HepG2 (cell line): ENCODE data around the gene ACSM3. TPM values are rescaled to one million over a fixed set of nuclear protein-coding genes. Genes with fewer than 3 reads are reported as not detected.
A peak's percentile ranks its signal among the peaks of the same experiment; 100 is the strongest.

ENCODE experiments used
- BRD4 ChIP-seq: sonication (generic); formaldehyde crosslinking; IDR thresholded peaks from 2 replicates; pipeline ENCODE4 v1.4.0; 2020; ENCODE audit warnings: missing genetic modification reagents
- DBP ChIP-seq: sonication (generic); formaldehyde crosslinking; IDR thresholded peaks from 2 replicates; pipeline ENCODE4 v1.4.0; 2020; ENCODE audit warnings: missing genetic modification reagents; ENCODE audit errors: not compliant biosample characterization
- FOXJ3 ChIP-seq: sonication (generic); formaldehyde crosslinking; IDR thresholded peaks from 2 replicates; pipeline ENCODE4 v1.4.0; 2020; ENCODE audit warnings: missing genetic modification reagents, mild to moderate bottlenecking, borderline replicate concordance
- MEIS1 ChIP-seq: sonication (generic); formaldehyde crosslinking; IDR thresholded peaks from 2 replicates; pipeline ENCODE4 v1.9.0; 2021; ENCODE audit warnings: mild to moderate bottlenecking, missing genetic modification reagents, moderate library complexity, borderline replicate concordance
- MXD4 ChIP-seq: IDR thresholded peaks from 2 replicates; pipeline ENCODE4 v1.6.1; 2016; ENCODE audit warnings: mild to moderate bottlenecking, missing biosample characterization, missing genetic modification reagents
- RERE ChIP-seq: IDR thresholded peaks from 2 replicates; pipeline ENCODE4 v1.6.1; 2016; ENCODE audit warnings: low read depth, missing genetic modification reagents, missing compliant biosample characterization
- TCF7 ChIP-seq: sonication (generic); IDR thresholded peaks from 2 replicates; pipeline ENCODE4 v1.6.1; 2016; ENCODE audit warnings: antibody characterized with exemption, low read depth
- TRIM22 ChIP-seq: fragments of 450-650 bp; IDR thresholded peaks from 2 replicates; pipeline ENCODE4 v1.6.1; 2017
- ZNF646 ChIP-seq: sonication (generic); formaldehyde crosslinking; IDR thresholded peaks from 2 replicates; pipeline ENCODE4 v1.9.0; 2021; ENCODE audit warnings: mild to moderate bottlenecking, missing genetic modification reagents
- ZNF788 ChIP-seq: sonication (generic); formaldehyde crosslinking; IDR thresholded peaks from 2 replicates; pipeline ENCODE4 v1.5.0; 2020; ENCODE audit warnings: mild to moderate bottlenecking, missing genetic modification reagents, borderline replicate concordance
- polyA plus RNA-seq, 8 experiments: library from polyadenylated mRNA; depleted of rRNA in 3 of 8; stranded (reverse) in 7 of 8; unstranded in 1 of 8; fragments of >200 nt; fragmentation: Illumina TruSeq in 4 of 8; extraction: Trizol in 4 of 8; gene quantifications; 2 replicates each; pipeline versions ENCODE4 v1.2.1 to v1.2.3, GENCODE V29; 2011 to 2016; ENCODE audit warnings: low read depth in 4 of 8, missing spikeins in 1 of 8, mixed read lengths in 1 of 8; ENCODE audit not compliant: insufficient read depth in 1 of 8
- total RNA-seq, 5 experiments: library from RNA; depleted of rRNA; stranded (reverse); fragments of >200 nt; fragmentation: Illumina TruSeq; extraction: Trizol; gene quantifications; 2 replicates each; pipeline ENCODE4 v1.2.3, GENCODE V29; 2016; ENCODE audit warnings: low read depth in 1 of 5
- TF ChIP-seq, protein P1 (sequence below): sonication (generic); formaldehyde crosslinking; IDR thresholded peaks from 2 replicates; pipeline ENCODE4 v1.5.0; 2020; ENCODE audit warnings: missing genetic modification reagents
- TF ChIP-seq, protein P2 (sequence below): sonication (generic); formaldehyde crosslinking; conservative IDR thresholded peaks from 2 replicates; pipeline ENCODE4 v1.4.0; 2020; ENCODE audit warnings: missing genetic modification reagents

The ACSM3 gene
- total and polyA plus RNA-seq, 2 of the 13 experiments (the other 11 are each of a cell fraction or from before 2014, with no cell fraction given): 74.0 to 108 TPM

- no peak for TF ChIP-seq ZNF646 (CRISPR knock-in tag)
- no peak for TF ChIP-seq TRIM22
- no peak for TF ChIP-seq FOXJ3
- TF ChIP-seq, protein P1, sequence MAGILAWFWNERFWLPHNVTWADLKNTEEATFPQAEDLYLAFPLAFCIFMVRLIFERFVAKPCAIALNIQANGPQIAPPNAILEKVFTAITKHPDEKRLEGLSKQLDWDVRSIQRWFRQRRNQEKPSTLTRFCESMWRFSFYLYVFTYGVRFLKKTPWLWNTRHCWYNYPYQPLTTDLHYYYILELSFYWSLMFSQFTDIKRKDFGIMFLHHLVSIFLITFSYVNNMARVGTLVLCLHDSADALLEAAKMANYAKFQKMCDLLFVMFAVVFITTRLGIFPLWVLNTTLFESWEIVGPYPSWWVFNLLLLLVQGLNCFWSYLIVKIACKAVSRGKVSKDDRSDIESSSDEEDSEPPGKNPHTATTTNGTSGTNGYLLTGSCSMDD (CRISPR knock-in tag): peak; percentile 13; the same call in 1 of the 2 replicates
- TF ChIP-seq DBP (CRISPR knock-in tag): peak; percentile 29
- TF ChIP-seq MEIS1 (CRISPR knock-in tag): peak; percentile 8; the same call in 1 of the 2 replicates
- no peak for TF ChIP-seq TCF7
- peak; percentile 4; the same call in 1 of the 2 replicates for TF ChIP-seq MXD4 (CRISPR knock-in tag)
- no peak for TF ChIP-seq ZNF788
- TF ChIP-seq, protein P2, sequence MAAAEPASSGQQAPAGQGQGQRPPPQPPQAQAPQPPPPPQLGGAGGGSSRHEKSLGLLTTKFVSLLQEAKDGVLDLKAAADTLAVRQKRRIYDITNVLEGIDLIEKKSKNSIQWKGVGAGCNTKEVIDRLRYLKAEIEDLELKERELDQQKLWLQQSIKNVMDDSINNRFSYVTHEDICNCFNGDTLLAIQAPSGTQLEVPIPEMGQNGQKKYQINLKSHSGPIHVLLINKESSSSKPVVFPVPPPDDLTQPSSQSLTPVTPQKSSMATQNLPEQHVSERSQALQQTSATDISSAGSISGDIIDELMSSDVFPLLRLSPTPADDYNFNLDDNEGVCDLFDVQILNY (CRISPR knock-in tag): no peak
- no peak for TF ChIP-seq BRD4 (CRISPR knock-in tag)
- TF ChIP-seq RERE (CRISPR knock-in tag): no peak
These were observed 22.8 kb upstream of the ACSM3 start (continued) for GRCh38 chr16:20740901-20741521.
